Astrocyte (in vitro differentiated cells and primary cell): ENCODE measurements around the gene PPP6C.

Experiments
- CTCF ChIP-seq: IDR thresholded peaks from 2 replicates; pipeline ENCODE4 v1.5.1; 2011; ENCODE audit warnings: low read depth, mild to moderate bottlenecking, inconsistent platforms, low read length, moderate library complexity; ENCODE audit not compliant: insufficient read depth
- EZH2 ChIP-seq: IDR thresholded peaks from 2 replicates; pipeline ENCODE4 v1.6.1; 2012; ENCODE audit warnings: mild to moderate bottlenecking, low read length, inconsistent platforms; ENCODE audit not compliant: insufficient read depth

- no peak for TF ChIP-seq CTCF
- TF ChIP-seq EZH2, result no peak
Observed at GRCh38 chr9:125202846-125203618, 13.4 kb upstream of the PPP6C start.
